ENCODE data around the gene LANCL2. TPM values are rescaled to one million over a fixed set of nuclear protein-coding genes. Genes with fewer than 3 reads are reported as not detected.

Gene LANCL2
- total RNA-seq, 1 donor from 2014 or later: 18.5 TPM

DNA sequence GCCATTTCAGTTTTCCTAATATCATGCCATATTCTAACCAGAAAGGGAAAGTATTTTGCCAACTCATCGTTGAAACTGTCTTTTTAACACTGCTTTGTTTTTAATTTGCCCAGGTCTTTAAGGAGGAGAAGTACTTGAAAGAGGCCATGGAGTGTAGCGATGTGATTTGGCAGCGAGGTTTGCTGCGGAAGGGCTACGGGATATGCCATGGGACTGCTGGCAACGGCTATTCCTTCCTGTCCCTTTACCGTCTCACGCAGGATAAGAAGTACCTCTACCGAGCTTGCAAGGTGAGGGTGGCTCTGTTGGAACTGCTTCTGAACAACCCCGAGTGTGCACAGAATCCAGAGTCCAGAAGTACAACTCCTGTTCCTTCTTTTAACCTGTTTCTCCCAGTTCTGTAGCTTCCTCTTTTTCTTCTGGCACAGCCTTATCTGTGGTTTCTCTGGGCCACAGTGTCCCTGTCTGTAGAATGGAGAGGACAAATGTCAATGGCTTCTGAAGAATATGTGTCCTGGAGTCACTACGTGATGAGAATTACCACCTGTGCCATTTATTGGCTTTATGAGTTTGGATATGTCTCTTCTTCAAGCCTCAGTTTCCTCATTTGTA is 60.1 kb downstream of the LANCL2 start:
- no peaks in the 10 kb centered on the region for H3K27me3 ChIP-seq (ENCODE audit: control insufficient read depth, insufficient read depth, low read length)
- H3K4me3 ChIP-seq (ENCODE audit: low read depth, low read length): no peak overlapping the region
- H3K36me3 ChIP-seq (ENCODE audit: control insufficient read depth, insufficient read depth, low read length): no peaks in the 10 kb centered on the region
- DNase-seq (ENCODE audit: low read depth): no peak
- TF ChIP-seq, protein P1, sequence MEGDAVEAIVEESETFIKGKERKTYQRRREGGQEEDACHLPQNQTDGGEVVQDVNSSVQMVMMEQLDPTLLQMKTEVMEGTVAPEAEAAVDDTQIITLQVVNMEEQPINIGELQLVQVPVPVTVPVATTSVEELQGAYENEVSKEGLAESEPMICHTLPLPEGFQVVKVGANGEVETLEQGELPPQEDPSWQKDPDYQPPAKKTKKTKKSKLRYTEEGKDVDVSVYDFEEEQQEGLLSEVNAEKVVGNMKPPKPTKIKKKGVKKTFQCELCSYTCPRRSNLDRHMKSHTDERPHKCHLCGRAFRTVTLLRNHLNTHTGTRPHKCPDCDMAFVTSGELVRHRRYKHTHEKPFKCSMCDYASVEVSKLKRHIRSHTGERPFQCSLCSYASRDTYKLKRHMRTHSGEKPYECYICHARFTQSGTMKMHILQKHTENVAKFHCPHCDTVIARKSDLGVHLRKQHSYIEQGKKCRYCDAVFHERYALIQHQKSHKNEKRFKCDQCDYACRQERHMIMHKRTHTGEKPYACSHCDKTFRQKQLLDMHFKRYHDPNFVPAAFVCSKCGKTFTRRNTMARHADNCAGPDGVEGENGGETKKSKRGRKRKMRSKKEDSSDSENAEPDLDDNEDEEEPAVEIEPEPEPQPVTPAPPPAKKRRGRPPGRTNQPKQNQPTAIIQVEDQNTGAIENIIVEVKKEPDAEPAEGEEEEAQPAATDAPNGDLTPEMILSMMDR (IDR thresholded peaks at IDR 0.05; ENCODE audit: insufficient read depth, low read length, poor library complexity, severe bottlenecking): no peak

DNA sequence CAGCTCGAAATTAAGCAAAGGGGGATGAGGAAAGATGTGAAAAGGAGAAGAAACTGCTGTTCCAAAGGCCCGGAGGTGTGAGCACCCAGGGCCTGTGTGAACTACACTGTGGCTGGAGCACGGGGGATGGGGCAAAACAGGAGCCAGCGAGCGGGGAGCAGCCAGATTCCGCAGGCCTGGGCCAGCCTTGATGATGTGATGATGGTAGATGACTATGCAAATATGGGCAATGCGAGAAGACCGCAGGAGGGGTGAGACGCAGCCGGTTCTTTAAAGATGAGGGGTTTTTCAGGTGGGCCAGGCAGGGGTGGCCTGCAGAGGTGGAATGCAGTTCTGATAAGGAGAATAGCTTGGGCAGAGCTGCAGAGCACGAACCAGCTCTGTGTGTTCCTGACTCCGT is 61.5 kb downstream of the LANCL2 start:
- H3K36me3 ChIP-seq (ENCODE audit: control insufficient read depth, insufficient read depth, low read length): no peaks in the 10 kb centered on the region
- TF ChIP-seq, protein P1 (IDR thresholded peaks at IDR 0.05; ENCODE audit: insufficient read depth, low read length, poor library complexity, severe bottlenecking): no peak
- H3K27me3 ChIP-seq (ENCODE audit: control insufficient read depth, insufficient read depth, low read length): no peaks in the 10 kb centered on the region
- DNase-seq (ENCODE audit: low read depth): no peak
- H3K4me3 ChIP-seq (ENCODE audit: low read depth, low read length): no peak overlapping the region

DNA sequence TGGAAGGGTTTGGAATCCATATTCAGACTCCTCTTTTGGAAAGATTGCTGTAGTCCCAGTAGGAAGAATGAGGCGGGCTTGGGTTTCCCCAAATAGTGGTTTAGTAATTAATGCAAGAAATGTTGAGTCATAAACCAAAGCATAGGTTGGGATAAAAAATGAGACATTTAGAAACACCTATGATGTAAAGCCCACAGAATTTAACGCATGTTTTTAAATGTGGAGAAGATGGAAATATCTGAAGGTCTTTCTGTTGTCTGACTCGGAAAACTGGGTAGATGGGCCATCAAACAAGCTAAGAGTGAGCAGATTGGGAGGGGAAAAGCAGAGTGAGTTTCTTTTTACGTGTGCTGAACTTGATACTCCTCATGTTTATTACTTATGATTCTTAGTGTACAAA is 62.2 kb downstream of the LANCL2 start:
- no peaks in the 10 kb centered on the region for H3K36me3 ChIP-seq (ENCODE audit: control insufficient read depth, insufficient read depth, low read length)
- DNase-seq (ENCODE audit: low read depth): no peak
- TF ChIP-seq, protein P1 (IDR thresholded peaks at IDR 0.05; ENCODE audit: insufficient read depth, low read length, poor library complexity, severe bottlenecking): no peak
- H3K27me3 ChIP-seq (ENCODE audit: control insufficient read depth, insufficient read depth, low read length): no peaks in the 10 kb centered on the region
- no peak overlapping the region for H3K4me3 ChIP-seq (ENCODE audit: low read depth, low read length)

DNA sequence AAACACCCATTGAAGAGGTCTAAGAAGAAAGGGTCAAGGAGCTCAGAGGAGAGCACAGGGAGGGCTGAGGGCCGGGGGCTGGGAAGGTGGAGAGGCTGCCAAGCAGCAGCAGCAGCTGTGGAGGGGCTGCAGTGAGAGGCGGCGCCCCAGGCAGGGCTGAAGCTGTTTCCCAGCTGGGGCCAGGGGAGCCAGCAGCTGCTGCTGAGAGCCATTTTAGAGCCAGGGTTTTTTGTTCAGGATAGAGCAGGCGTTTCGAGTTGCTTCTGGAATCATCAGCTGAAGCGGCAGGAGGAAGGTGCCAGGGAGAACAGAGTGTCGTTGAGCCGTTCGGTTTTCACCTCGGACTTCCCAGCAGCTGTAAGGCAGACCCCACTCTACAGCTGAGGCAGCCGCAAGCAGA is 62.7 kb downstream of the LANCL2 start:
- Histone ChIP-seq H3K4me3 (ENCODE audit: low read depth, low read length) (no peak overlapping the region), H3K27me3 (ENCODE audit: control insufficient read depth, insufficient read depth, low read length) (no peaks in the 10 kb centered on the region), H3K36me3 (ENCODE audit: control insufficient read depth, insufficient read depth, low read length) (no peaks in the 10 kb centered on the region)
- TF ChIP-seq, protein P1 (IDR thresholded peaks at IDR 0.05; ENCODE audit: insufficient read depth, low read length, poor library complexity, severe bottlenecking): no peak
- DNase-seq (ENCODE audit: low read depth): no peak

DNA sequence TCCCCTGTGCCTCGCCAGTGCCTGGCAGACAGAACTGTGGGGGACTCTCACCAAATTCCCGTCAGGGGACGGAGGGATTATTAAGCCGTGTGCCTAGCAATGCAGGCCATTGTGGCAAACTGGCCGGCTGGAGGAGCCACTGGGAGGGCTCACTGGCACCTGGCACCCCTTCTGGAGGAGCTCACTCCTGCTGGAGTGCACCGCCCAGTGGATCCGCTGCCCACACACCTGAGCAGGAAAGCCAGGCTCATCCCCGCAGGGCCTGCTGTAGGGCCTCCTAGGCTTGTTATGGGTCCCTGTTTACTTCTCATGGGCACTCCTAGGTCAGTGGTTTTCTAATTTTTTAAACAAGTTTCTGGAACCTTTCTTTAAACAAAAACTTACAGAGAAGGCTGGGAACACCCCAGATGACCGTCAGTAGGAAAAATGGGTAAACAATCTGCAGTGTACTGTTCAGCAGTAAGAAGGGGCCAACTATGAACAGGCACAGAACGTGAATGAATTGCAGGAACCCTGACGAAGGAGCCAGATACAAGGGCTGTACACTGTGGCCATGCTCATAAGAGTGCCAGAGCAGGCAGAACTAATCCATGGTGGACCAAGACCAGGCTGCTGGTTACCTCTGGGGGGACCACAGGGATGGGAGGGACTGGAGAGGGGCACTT is 64.8 kb downstream of the LANCL2 start:
- no peaks in the 10 kb centered on the region for H3K27me3 ChIP-seq (ENCODE audit: control insufficient read depth, insufficient read depth, low read length)
- TF ChIP-seq, protein P1 (IDR thresholded peaks at IDR 0.05; ENCODE audit: insufficient read depth, low read length, poor library complexity, severe bottlenecking): no peak
- H3K4me3 ChIP-seq (ENCODE audit: low read depth, low read length): no peak overlapping the region
- DNase-seq (ENCODE audit: low read depth): no peak
- no peaks in the 10 kb centered on the region for H3K36me3 ChIP-seq (ENCODE audit: control insufficient read depth, insufficient read depth, low read length)

DNA sequence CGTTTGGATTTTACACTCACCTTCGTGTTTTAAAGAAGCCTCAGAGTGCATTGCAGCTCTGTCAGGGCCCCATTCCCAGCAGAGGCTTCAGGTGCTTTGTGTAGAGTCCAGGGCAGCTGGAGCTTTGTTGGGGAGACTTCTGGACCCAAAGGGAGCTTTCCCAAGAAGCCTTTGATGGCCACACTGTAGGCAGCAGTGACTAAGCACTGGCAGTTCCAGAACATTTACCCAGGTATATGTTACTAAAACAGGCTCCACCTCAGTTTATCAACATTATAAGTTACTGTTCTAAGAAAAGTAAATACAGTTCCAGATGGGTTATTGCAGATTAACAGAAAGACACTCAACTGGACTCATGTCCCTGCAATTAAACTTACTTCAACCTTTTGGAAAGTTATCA is 66.8 kb downstream of the LANCL2 start:
- H3K27me3 ChIP-seq (ENCODE audit: control insufficient read depth, insufficient read depth, low read length): no peaks in the 10 kb centered on the region
- TF ChIP-seq, protein P1 (IDR thresholded peaks at IDR 0.05; ENCODE audit: insufficient read depth, low read length, poor library complexity, severe bottlenecking): no peak

More for the DNA sequence above, 66.8 kb downstream of the LANCL2 start:
- no peak overlapping the region for H3K4me3 ChIP-seq (ENCODE audit: low read depth, low read length)
- DNase-seq (ENCODE audit: low read depth): no peak
- H3K36me3 ChIP-seq (ENCODE audit: control insufficient read depth, insufficient read depth, low read length): no peaks in the 10 kb centered on the region

Measured in kidney epithelial cell (primary cell).